NCI-H345 treated with DMSO at 0.1 percent for 48 hours (cell line): Measurements from ENCODE around the gene ERGIC1.
"Not testable (repeated sequence)": the region's sequence is repeated elsewhere in the genome, so short reads cannot be mapped to it uniquely, and the experiment has no call there.

Source experiments
- DNase-seq: peaks from one replicate; lab custom pipeline; 2025; ENCODE audit not compliant: unreplicated experiment; lab: John Stamatoyannopoulos, UW

ERGIC1 gene

GRCh38 chr5:172833686-172834414, at the start of gene ERGIC1:
Gene ERGIC1 (plus strand): TSS chr5:172834251. CDS start chr5:172834414, 163 bp downstream.
- DNase-seq, result peak; percentile 48

- DNase-seq, result no peak
These were observed 48.5 kb upstream of the ERGIC1 start for GRCh38 chr5:172785429-172786088.

- no peak for DNase-seq
These were observed 47.2 kb upstream of the ERGIC1 start for GRCh38 chr5:172786736-172787462.

- DNase-seq, result not testable (repeated sequence)
These were observed 46.5 kb upstream of the ERGIC1 start for GRCh38 chr5:172787538-172787937.

- no peak for DNase-seq
These were observed 45.0 kb upstream of the ERGIC1 start for GRCh38 chr5:172788771-172789686.

GRCh38 chr5:172789687-172790495, 44.2 kb upstream of the ERGIC1 start:
- DNase-seq, result no peak

GRCh38 chr5:172790496-172790889, 43.6 kb upstream of the ERGIC1 start:
- DNase-seq, result no peak

- DNase-seq, result no peak
These were observed 42.8 kb upstream of the ERGIC1 start for GRCh38 chr5:172791286-172791685.

GRCh38 chr5:172791726-172792445, 42.2 kb upstream of the ERGIC1 start:
- DNase-seq, result no peak

- no peak for DNase-seq
These were observed 41.1 kb upstream of the ERGIC1 start for GRCh38 chr5:172792701-172793570.

- no peak for DNase-seq
These were observed 40.2 kb upstream of the ERGIC1 start for GRCh38 chr5:172793577-172794488.

- DNase-seq, result no peak
These were observed 38.6 kb upstream of the ERGIC1 start for GRCh38 chr5:172795318-172795977.

- no peak for DNase-seq
These were observed 37.7 kb upstream of the ERGIC1 start for GRCh38 chr5:172796306-172796705.

- DNase-seq, result no peak
These were observed 36.3 kb upstream of the ERGIC1 start for GRCh38 chr5:172797771-172798191.

- DNase-seq, result no peak
These were observed 35.4 kb upstream of the ERGIC1 start for GRCh38 chr5:172798422-172799215.

GRCh38 chr5:172799416-172799815, 34.6 kb upstream of the ERGIC1 start:
- no peak for DNase-seq
